Measurements from ENCODE around the gene GLRX. TPM values are rescaled to one million over a fixed set of nuclear protein-coding genes. Genes with fewer than 3 reads are reported as not detected.

GLRX gene
- total RNA-seq, 1 donor from 2014 or later = 60.2 TPM

DNA sequence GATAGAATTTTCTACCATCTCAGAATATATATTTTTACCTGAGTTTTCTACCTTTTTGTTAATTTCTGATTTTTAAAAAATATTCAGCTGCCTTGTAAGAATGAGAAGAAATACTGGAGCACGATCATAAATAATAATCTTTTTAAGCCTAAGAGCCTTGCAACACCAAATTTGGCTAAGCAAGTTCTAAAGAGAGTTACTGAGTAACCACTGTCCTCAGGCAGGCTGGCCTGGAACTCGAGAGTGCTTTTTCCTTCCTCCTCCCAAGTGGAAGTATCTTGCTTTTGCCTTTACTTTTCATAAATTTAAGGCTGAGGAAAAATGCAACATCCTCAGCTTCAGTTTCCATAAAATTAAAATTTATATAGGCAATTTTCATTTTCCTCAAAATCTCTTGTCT is 21.0 kb downstream of the GLRX start:
- intact Hi-C loops (cut with micrococcal nuclease) = loop anchor here (10.0 kb wide), 1 partner anchor 247 kb away; the partner anchor contains the start of genes ARSK and SKIC3
- H3K27ac Mint-ChIP-seq = no peak overlapping the region
- ChIA-PET POLR2A (interaction anchor here (0.6 to 0.9 kb wide), 2 partner anchors 9 to 33 kb away, joined by 3 read pairs; no protein-coding TSS in a partner anchor), CTCF (interaction anchor here (4.3 kb wide), 1 partner anchor 20 kb away, joined by 12 read pairs; no protein-coding TSS in a partner anchor)
- DNase-seq = no peak
- no peaks in the 10 kb centered on the region for H3K9me3 Mint-ChIP-seq
- no peaks in the 10 kb centered on the region for H3K4me1 Mint-ChIP-seq
- H3K4me3 Mint-ChIP-seq = no peak overlapping the region
- ATAC-seq (ENCODE audit: low read depth) = no peak
- peaks cover 4% of the 10 kb centered on the region for H3K36me3 Mint-ChIP-seq (ENCODE audit: low read depth)
- H3K27me3 Mint-ChIP-seq = no peaks in the 10 kb centered on the region
- TF ChIP-seq, protein P1, sequence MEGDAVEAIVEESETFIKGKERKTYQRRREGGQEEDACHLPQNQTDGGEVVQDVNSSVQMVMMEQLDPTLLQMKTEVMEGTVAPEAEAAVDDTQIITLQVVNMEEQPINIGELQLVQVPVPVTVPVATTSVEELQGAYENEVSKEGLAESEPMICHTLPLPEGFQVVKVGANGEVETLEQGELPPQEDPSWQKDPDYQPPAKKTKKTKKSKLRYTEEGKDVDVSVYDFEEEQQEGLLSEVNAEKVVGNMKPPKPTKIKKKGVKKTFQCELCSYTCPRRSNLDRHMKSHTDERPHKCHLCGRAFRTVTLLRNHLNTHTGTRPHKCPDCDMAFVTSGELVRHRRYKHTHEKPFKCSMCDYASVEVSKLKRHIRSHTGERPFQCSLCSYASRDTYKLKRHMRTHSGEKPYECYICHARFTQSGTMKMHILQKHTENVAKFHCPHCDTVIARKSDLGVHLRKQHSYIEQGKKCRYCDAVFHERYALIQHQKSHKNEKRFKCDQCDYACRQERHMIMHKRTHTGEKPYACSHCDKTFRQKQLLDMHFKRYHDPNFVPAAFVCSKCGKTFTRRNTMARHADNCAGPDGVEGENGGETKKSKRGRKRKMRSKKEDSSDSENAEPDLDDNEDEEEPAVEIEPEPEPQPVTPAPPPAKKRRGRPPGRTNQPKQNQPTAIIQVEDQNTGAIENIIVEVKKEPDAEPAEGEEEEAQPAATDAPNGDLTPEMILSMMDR (IDR thresholded peaks at IDR 0.05) = no peak

DNA sequence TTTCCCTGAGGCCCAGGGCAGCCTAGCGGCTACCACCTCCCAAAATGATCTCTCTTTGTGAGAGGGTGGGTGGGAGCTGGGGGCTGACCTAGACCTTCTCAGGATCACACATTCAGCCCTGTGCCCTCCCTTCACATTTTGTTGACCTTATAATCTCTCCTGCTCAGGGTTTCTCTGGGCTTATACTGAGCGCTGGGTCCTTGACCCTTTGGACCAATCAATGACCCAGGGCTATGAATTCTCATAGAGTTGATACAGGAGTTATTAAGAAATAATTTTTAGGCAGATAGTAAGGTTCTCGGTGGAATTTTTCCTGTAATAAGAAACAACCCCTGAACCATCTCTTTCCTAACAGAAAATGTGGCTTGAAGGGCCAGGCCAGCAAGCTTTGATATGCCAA is 22.0 kb downstream of the GLRX start:
- intact Hi-C loops (cut with micrococcal nuclease) = loop anchor here (10.0 kb wide), 1 partner anchor 246 kb away; the partner anchor contains the start of genes ARSK and SKIC3
- Mint-ChIP-seq H3K27me3 (no peaks in the 10 kb centered on the region), H3K27ac (no peak overlapping the region), H3K9me3 (no peaks in the 10 kb centered on the region), H3K4me1 (no peaks in the 10 kb centered on the region), H3K36me3 (ENCODE audit: low read depth) (peaks cover 4% of the 10 kb centered on the region), H3K4me3 (no peak overlapping the region)
- DNase-seq = no peak
- ChIA-PET CTCF (interaction anchor here (2.9 kb wide), 1 partner anchor 19 kb away, joined by 9 read pairs; no protein-coding TSS in a partner anchor), POLR2A (no interaction called here)
- no peak for ATAC-seq (ENCODE audit: low read depth)
- TF ChIP-seq, protein P1 (IDR thresholded peaks at IDR 0.05) = no peak

DNA sequence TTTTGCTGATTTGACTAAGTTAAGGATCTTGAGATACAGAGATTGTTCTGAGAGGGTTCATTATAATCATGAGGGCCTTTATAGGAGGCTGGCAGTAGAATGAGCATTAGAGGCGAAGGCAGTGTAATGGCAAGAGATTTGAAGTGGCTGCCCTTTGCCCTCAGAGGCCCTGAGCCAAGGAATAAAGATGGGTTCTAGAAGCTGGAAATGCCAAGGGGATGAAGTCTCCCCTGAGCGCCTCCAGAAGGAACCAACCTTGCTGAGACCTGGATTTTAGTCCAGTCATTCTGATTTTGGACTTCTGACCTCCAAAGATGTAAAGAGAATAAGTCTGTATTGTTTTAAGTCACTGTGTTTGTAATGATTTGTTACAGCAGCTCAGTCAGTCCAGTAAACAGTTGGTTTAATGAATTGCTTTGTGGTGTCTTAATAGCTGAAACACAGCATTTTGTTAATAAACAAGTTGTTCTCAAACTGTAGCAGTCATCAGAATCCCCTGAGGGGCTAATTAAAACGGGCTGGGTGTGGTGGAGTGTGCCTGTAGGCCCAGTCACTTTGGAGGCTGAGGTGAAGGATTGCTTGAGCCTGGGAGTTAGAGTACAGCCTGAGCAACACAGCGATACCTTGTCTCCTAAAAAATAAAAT is 23.2 kb downstream of the GLRX start:
- H3K9me3 Mint-ChIP-seq = no peaks in the 10 kb centered on the region
- DNase-seq = no peak
- H3K27ac Mint-ChIP-seq = no peak overlapping the region
- no peak overlapping the region for H3K4me3 Mint-ChIP-seq
- TF ChIP-seq, protein P1 (IDR thresholded peaks at IDR 0.05) = no peak
- no peaks in the 10 kb centered on the region for H3K27me3 Mint-ChIP-seq
- H3K36me3 Mint-ChIP-seq (ENCODE audit: low read depth) = peaks cover 2% of the 10 kb centered on the region
- no peaks in the 10 kb centered on the region for H3K4me1 Mint-ChIP-seq
- intact Hi-C loops (cut with micrococcal nuclease) = no loop called here
- ATAC-seq (ENCODE audit: low read depth) = no peak
- POLR2A ChIA-PET = no interaction called here
- CTCF ChIA-PET = interaction anchor here (2.9 kb wide), 1 partner anchor 18 kb away, joined by 9 read pairs; no protein-coding TSS in a partner anchor

DNA sequence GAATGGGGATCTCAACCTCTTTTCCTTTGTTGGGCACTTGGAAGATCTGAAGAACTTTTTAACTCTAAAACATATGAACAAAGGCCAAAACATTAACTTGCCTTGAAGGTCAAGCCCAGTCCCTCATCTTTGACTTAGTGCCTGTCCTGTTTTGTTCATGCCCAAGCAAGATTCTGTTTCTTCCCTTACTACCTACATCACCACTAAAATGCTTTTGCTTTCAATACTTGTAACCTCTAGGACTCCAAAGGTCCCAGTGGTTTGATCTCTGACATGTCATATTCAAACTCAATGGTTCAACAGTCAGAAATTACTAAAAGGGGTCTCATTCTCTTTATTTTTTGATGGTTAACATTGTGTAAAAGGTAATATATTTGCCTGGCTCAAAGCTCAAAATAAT is 24.0 kb downstream of the GLRX start:
- intact Hi-C loops (cut with micrococcal nuclease) = no loop called here
- no peaks in the 10 kb centered on the region for H3K4me1 Mint-ChIP-seq

DNA sequence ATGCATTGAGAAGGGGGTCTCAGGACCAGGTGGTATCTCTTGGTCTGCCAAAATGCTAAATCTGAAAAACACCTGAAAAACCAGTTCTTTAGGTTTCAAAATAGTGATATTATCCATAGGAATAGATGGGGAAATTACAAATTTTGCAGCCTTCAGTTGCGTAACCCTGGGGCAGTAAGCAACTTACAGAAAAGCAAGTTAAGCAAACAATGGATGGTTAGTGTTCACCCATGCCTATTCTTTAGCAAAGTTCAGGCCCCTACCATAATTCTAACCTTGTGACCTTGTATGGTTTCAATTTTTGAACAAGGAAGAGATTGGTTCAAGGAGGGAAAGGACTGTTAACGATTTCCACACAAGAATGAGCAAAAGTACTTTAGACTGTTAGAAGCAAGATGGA is 24.5 kb downstream of the GLRX start:
- TF ChIP-seq, protein P1 (IDR thresholded peaks at IDR 0.05) = no peak
- ATAC-seq (ENCODE audit: low read depth) = no peak
- CTCF ChIA-PET = interaction anchor here (2.9 kb wide), 1 partner anchor 17 kb away, joined by 9 read pairs; no protein-coding TSS in a partner anchor
- Mint-ChIP-seq H3K9me3 (no peaks in the 10 kb centered on the region), H3K27ac (no peak overlapping the region), H3K4me1 (no peaks in the 10 kb centered on the region), H3K36me3 (ENCODE audit: low read depth) (no peaks in the 10 kb centered on the region), H3K4me3 (no peak overlapping the region), H3K27me3 (no peaks in the 10 kb centered on the region)
- POLR2A ChIA-PET = no interaction called here
- DNase-seq = no peak
- intact Hi-C loops (cut with micrococcal nuclease) = no loop called here

More for the DNA sequence above, 24.0 kb downstream of the GLRX start:
- Mint-ChIP-seq H3K4me3 (no peak overlapping the region), H3K9me3 (no peaks in the 10 kb centered on the region), H3K27me3 (no peaks in the 10 kb centered on the region), H3K27ac (no peak overlapping the region), H3K36me3 (ENCODE audit: low read depth) (no peaks in the 10 kb centered on the region)
- no peak for DNase-seq
- CTCF ChIA-PET = interaction anchor here (2.9 kb wide), 1 partner anchor 17 kb away, joined by 9 read pairs; no protein-coding TSS in a partner anchor
- no peak for ATAC-seq (ENCODE audit: low read depth)
- POLR2A ChIA-PET = no interaction called here
- TF ChIP-seq, protein P1 (IDR thresholded peaks at IDR 0.05) = no peak
